H1 (cell line): Measurements from ENCODE around the gene HHIP. TPM values are rescaled to one million over a fixed set of nuclear protein-coding genes. Genes with fewer than 3 reads are reported as not detected.

Experiments used
- CTCF ChIA-PET: fragments of 300-600 bp; sonication (Branson Sonifier 250); formaldehyde crosslinking; loops from one replicate; lab custom pipeline; 2021; ENCODE audit not compliant: partially characterized antibody; lab: Charles Lee
- POLR2A ChIA-PET: fragments of 300-600 bp; sonication (Branson Sonifier 250); formaldehyde crosslinking; loops from one replicate; lab custom pipeline; 2021; ENCODE audit warnings: inconsistent platforms; ENCODE audit not compliant: partially characterized antibody; lab: Charles Lee
- DNase-seq, 2 experiments: peaks; one replicate each; pipeline versions ENCODE4 v3.0.0 to v3.0.0-alpha.2; 2010 to 2022; ENCODE audit warnings: low spot score in 2 of 2, low read depth in 1 of 2, mixed read lengths in 1 of 2
- FAIRE-seq: peaks from 2 replicates; lab custom pipeline; 2011; peaks lifted over from hg19 to GRCh38; lab: Jason Lieb, UNC
- H2AFZ ChIP-seq: 2 replicates; pipeline ENCODE4 v1.8.1; 2012; ENCODE audit warnings: low read length, inconsistent platforms
- H2AK5ac ChIP-seq: 2 replicates; pipeline ENCODE4 v1.6.1; 2013; ENCODE audit warnings: low read depth, low read length
- H2BK120ac ChIP-seq: replicated peaks from 2 replicates; pipeline ENCODE3; 2013; ENCODE audit warnings: low read depth, low read length, inconsistent platforms
- H2BK12ac ChIP-seq: 2 replicates; pipeline ENCODE4 v1.6.1; 2013; ENCODE audit warnings: low read depth, low read length
- H2BK15ac ChIP-seq: 2 replicates; pipeline ENCODE4 v1.6.1; 2013; ENCODE audit warnings: low read length
- H2BK20ac ChIP-seq: 2 replicates; pipeline ENCODE4 v1.6.1; 2013; ENCODE audit warnings: low read length
- H2BK5ac ChIP-seq: 2 replicates; pipeline ENCODE4 v1.6.1; 2013; ENCODE audit warnings: low read depth, low read length
- H3K14ac ChIP-seq: 2 replicates; pipeline ENCODE4 v1.6.1; 2013; ENCODE audit warnings: inconsistent platforms; ENCODE audit not compliant: insufficient read length
- H3K18ac ChIP-seq: 2 replicates; pipeline ENCODE4 v1.6.1; 2013; ENCODE audit warnings: low read length; ENCODE audit errors: extremely low read depth
- H3K23ac ChIP-seq: 2 replicates; pipeline ENCODE4 v1.6.1; 2013; ENCODE audit warnings: inconsistent platforms; ENCODE audit not compliant: insufficient read length
- H3K23me2 ChIP-seq: 2 replicates; pipeline ENCODE4 v1.6.1; 2013; ENCODE audit warnings: low read depth, low read length
- H3K27ac ChIP-seq: 2 replicates; pipeline ENCODE4 v1.6.1; 2011; ENCODE audit warnings: low read depth, low read length, inconsistent platforms
- H3K27me3 ChIP-seq, 4 experiments: replicated peaks in 1 of 4; 1 replicate in 1 of 4; 2 replicates in 3 of 4; pipeline versions ENCODE4 v1.6.1 to v1.8.1; 2011 to 2013; ENCODE audit warnings: low read length in 3 of 4, mild to moderate bottlenecking in 3 of 4, inconsistent platforms in 2 of 4, mixed read lengths in 2 of 4, moderate library complexity in 1 of 4; ENCODE audit not compliant: control insufficient read depth in 3 of 4, insufficient read depth in 3 of 4; ENCODE audit errors: extremely low read depth in 1 of 4
- H3K36me3 ChIP-seq, 4 experiments: 2 replicates each; pipeline versions ENCODE4 v1.6.1 to v1.8.1; 2011 to 2013; ENCODE audit warnings: mild to moderate bottlenecking in 4 of 4, low read length in 3 of 4, moderate library complexity in 2 of 4, control low read depth in 1 of 4, inconsistent platforms in 1 of 4; ENCODE audit not compliant: insufficient read depth in 4 of 4, control insufficient read depth in 2 of 4
- H3K4ac ChIP-seq: replicated peaks from 2 replicates; pipeline ENCODE3; 2013; ENCODE audit warnings: low read length, low read depth, mixed read lengths, inconsistent platforms; ENCODE audit not compliant: insufficient read length
- H3K4me1 ChIP-seq, 4 experiments: replicated peaks in 1 of 4; 1 replicate in 1 of 4; 2 replicates in 3 of 4; pipeline versions ENCODE4 v1.6.1 to v1.8.1; 2011 to 2013; ENCODE audit warnings: low read length in 3 of 4, inconsistent platforms in 2 of 4, mixed read lengths in 1 of 4; ENCODE audit not compliant: insufficient read depth in 4 of 4, control insufficient read depth in 3 of 4
- H3K4me2 ChIP-seq, 2 experiments: 2 replicates each; pipeline versions ENCODE4 v1.6.1 to v1.8.1; 2011 to 2013; ENCODE audit warnings: low read depth in 2 of 2, low read length in 2 of 2, control low read depth in 1 of 2, inconsistent platforms in 1 of 2, mild to moderate bottlenecking in 1 of 2; ENCODE audit not compliant: insufficient read depth in 1 of 2
- H3K4me3 ChIP-seq, 4 experiments: fragments of 200-600, 300-600 bp in 1 of 4; sonication (generic), shearing (Covaris generic), sonication (Bioruptor Twin) in 1 of 4; 2 replicates each; pipeline versions ENCODE4 v1.5.1 to v1.8.1; 2011 to 2016; ENCODE audit warnings: low read length in 4 of 4, low read depth in 3 of 4, control low read depth in 2 of 4, inconsistent platforms in 2 of 4, mild to moderate bottlenecking in 2 of 4, mixed read lengths in 1 of 4, moderate library complexity in 1 of 4; ENCODE audit not compliant: insufficient read depth in 2 of 4; ENCODE audit errors: extremely low read depth in 1 of 4
- H3K56ac ChIP-seq: replicated peaks from 2 replicates; pipeline ENCODE3; 2013; ENCODE audit warnings: low read depth, mild to moderate bottlenecking, mixed read lengths, low read length, inconsistent platforms; ENCODE audit not compliant: insufficient read length
- H3K79me1 ChIP-seq: 2 replicates; pipeline ENCODE4 v1.6.1; 2013; ENCODE audit warnings: low read depth, low read length, control low read depth
- H3K79me2 ChIP-seq, 2 experiments: 2 replicates each; pipeline versions ENCODE4 v1.6.1 to v1.8.1; 2012 to 2013; ENCODE audit warnings: low read length in 2 of 2, mild to moderate bottlenecking in 2 of 2, inconsistent platforms in 1 of 2; ENCODE audit not compliant: insufficient read depth in 2 of 2, control insufficient read depth in 1 of 2
- H3K9ac ChIP-seq, 4 experiments: replicated peaks in 1 of 4; 1 replicate in 1 of 4; 2 replicates in 3 of 4; pipeline versions ENCODE4 v1.6.1 to v1.8.1; 2011 to 2013; ENCODE audit warnings: low read depth in 3 of 4, low read length in 3 of 4, control low read depth in 2 of 4, mild to moderate bottlenecking in 2 of 4, moderate library complexity in 2 of 4, inconsistent platforms in 1 of 4; ENCODE audit errors: extremely low read depth in 1 of 4
- H3K9me3 ChIP-seq, 2 experiments: 2 replicates each; pipeline versions ENCODE4 v1.6.1 to v1.8.1; 2012 to 2013; ENCODE audit warnings: mild to moderate bottlenecking in 2 of 2, moderate library complexity in 2 of 2, control low read depth in 1 of 2, inconsistent platforms in 1 of 2, low read depth in 1 of 2, low read length in 1 of 2, mixed read lengths in 1 of 2; ENCODE audit not compliant: insufficient read depth in 2 of 2
- H4K20me1 ChIP-seq, 2 experiments: replicated peaks in 1 of 2; 2 replicates each; pipeline versions ENCODE3 to v1.8.1; 2011 to 2013; ENCODE audit warnings: inconsistent platforms in 2 of 2, low read length in 2 of 2, mild to moderate bottlenecking in 1 of 2; ENCODE audit not compliant: insufficient read depth in 2 of 2, control insufficient read depth in 1 of 2
- H4K5ac ChIP-seq: 2 replicates; pipeline ENCODE4 v1.6.1; 2013; ENCODE audit warnings: low read length, low read depth, mixed read lengths, inconsistent platforms; ENCODE audit not compliant: insufficient read length
- H4K8ac ChIP-seq: 2 replicates; pipeline ENCODE4 v1.8.0; 2013; ENCODE audit warnings: mild to moderate bottlenecking, moderate library complexity, low read length, inconsistent platforms; ENCODE audit not compliant: insufficient read depth; ENCODE audit errors: extremely low read depth
- H4K91ac ChIP-seq: replicated peaks from 2 replicates; pipeline ENCODE3; 2013; ENCODE audit warnings: low read length, mixed read lengths, inconsistent platforms; ENCODE audit not compliant: insufficient read length
- CTCF ChIP-seq, 3 experiments: IDR thresholded peaks; 1 replicate in 2 of 3; 2 replicates in 1 of 3; pipeline versions ENCODE4 v1.5.1 to v1.6.1; 2011; ENCODE audit warnings: low read length in 3 of 3, mild to moderate bottlenecking in 3 of 3, inconsistent platforms in 2 of 3, low read depth in 1 of 3, moderate library complexity in 1 of 3; ENCODE audit not compliant: insufficient read depth in 1 of 3; ENCODE audit errors: control extremely low read depth in 1 of 3
- KDM1A ChIP-seq: fragments of 200-600, 300-600 bp; sonication (generic); IDR thresholded peaks from 2 replicates; pipeline ENCODE4 v1.7.1; 2016; ENCODE audit warnings: mild to moderate bottlenecking, low read length, borderline replicate concordance
- TEAD4 ChIP-seq: IDR thresholded peaks from 2 replicates; pipeline ENCODE4 v1.6.1; 2012; ENCODE audit warnings: low read depth, low read length, inconsistent platforms, mixed read lengths
- WGBS, 2 experiments: shearing (Covaris generic) in 1 of 2; methylation state at CpG; one replicate each; pipeline versions ENCODE4 v1.1.6 to v1.1.7; 2013 to 2015; ENCODE audit warnings: low lambda C conversion rate in 2 of 2, mixed read lengths in 2 of 2, inconsistent platforms in 1 of 2, low coverage in 1 of 2, missing lambda C conversion rate in 1 of 2; ENCODE audit not compliant: insufficient replicate concordance in 2 of 2, insufficient coverage in 1 of 2, insufficient read length in 1 of 2; ENCODE audit errors: extremely low coverage in 1 of 2, missing lambda C conversion rate in 1 of 2; 5-methylcytosine and 5-hydroxymethylcytosine counted together
- polyA plus RNA-seq, 7 experiments: library from polyadenylated mRNA; depleted of rRNA in 3 of 7; stranded (reverse) in 5 of 7; unstranded in 2 of 7; fragments of >200 nt in 5 of 7; fragments of 200-250 nt in 2 of 7; gene quantifications; 1 replicate in 5 of 7; 2 replicates in 1 of 7; 4 replicates in 1 of 7; pipeline versions ENCODE4 v1.2.1 to v1.2.3, GENCODE V29; 2011 to 2013; ENCODE audit warnings: missing spikeins in 2 of 7, mixed read lengths in 2 of 7
- total RNA-seq: library from RNA; stranded (reverse); fragmentation: NEBNext Ultra II Directional; extraction: Animal tissue kit (Norgen Biotek cat#: 25700); gene quantifications from 2 replicates; pipeline ENCODE4 v1.2.1, GENCODE V29; 2021

HHIP gene
- total and polyA plus RNA-seq, 2 of the 8 experiments (the other 6 are each of a cell fraction or from before 2014, with no cell fraction given): 0.05 to 1.3 TPM

GRCh38 chr4:144733566-144733965, 87.6 kb downstream of the HHIP start:
- no peak overlapping the region for H2AK5ac ChIP-seq
- no peak overlapping the region for H2BK15ac ChIP-seq
- no peaks in the 10 kb centered on the region for H3K79me1 ChIP-seq
- H2BK5ac ChIP-seq: no peak overlapping the region
- H3K18ac ChIP-seq: no peak overlapping the region
- no peaks in the 10 kb centered on the region for H3K27me3 ChIP-seq
- no peak overlapping the region for H3K27ac ChIP-seq
- no peaks in the 10 kb centered on the region for H3K36me3 ChIP-seq
- no peak overlapping the region for H2AFZ ChIP-seq
- H2BK120ac ChIP-seq: no peak overlapping the region
- no peak overlapping the region for H3K4ac ChIP-seq
- H3K23ac ChIP-seq: no peak overlapping the region
- no peak overlapping the region for H4K91ac ChIP-seq
- 76% methylated on average over 2 of the region's 2 CpGs; no CpG with 5 or more reads in 1 of the 2 experiments for WGBS, 2 experiments
- TF ChIP-seq CTCF (IDR thresholded peaks at IDR 0.05; ENCODE audit: control extremely low read depth in 1 of 3, insufficient read depth in 1 of 3, low read depth in 1 of 3, low read length in 3 of 3) (no peak), KDM1A (no peak), TEAD4 (no peak)
- no peak overlapping the region for H2BK12ac ChIP-seq
- H2BK20ac ChIP-seq: no peak overlapping the region
- no peak overlapping the region for H4K5ac ChIP-seq
- no peaks in the 10 kb centered on the region for H4K20me1 ChIP-seq
- no peak overlapping the region for H3K9ac ChIP-seq
- H4K8ac ChIP-seq: no peak overlapping the region
- no peak overlapping the region for H3K4me3 ChIP-seq
- no peaks in the 10 kb centered on the region for H3K9me3 ChIP-seq
- H3K56ac ChIP-seq: no peak overlapping the region
- CTCF ChIA-PET: no interaction called here
- no peak for FAIRE-seq
- H3K4me2 ChIP-seq: no peak overlapping the region
- no peak overlapping the region for H3K14ac ChIP-seq
- POLR2A ChIA-PET: no interaction called here
- H3K79me2 ChIP-seq: no peaks in the 10 kb centered on the region
- DNase-seq: no peak
- peaks cover 0 to 6% (median 0%) of the 10 kb centered on the region in 4 experiments; a peak in 2 of 7 replicates for H3K4me1 ChIP-seq
- no peaks in the 10 kb centered on the region for H3K23me2 ChIP-seq
